Stimulated activated CD4-positive, alpha-beta T cell treated with anti-CD3 and anti-CD28 coated beads, TNF-alpha, amount 100 ng/mL, for 1 hour (primary cell): ENCODE data around the gene EAF1.
"Not testable (repeated sequence)": the region's sequence is repeated elsewhere in the genome, so short reads cannot be mapped to it uniquely, and the experiment has no call there.

Source experiments
- DNase-seq, 3 donors: peaks; one replicate each; pipeline ENCODE4 v3.0.0-alpha.2; 2020; ENCODE audit warnings: low read depth in 3 of 3, low spot score in 1 of 3

Gene EAF1

GRCh38 chr3:15405448-15406050, 21.8 kb upstream of the EAF1 start:
- DNase-seq: no peak

DNA sequence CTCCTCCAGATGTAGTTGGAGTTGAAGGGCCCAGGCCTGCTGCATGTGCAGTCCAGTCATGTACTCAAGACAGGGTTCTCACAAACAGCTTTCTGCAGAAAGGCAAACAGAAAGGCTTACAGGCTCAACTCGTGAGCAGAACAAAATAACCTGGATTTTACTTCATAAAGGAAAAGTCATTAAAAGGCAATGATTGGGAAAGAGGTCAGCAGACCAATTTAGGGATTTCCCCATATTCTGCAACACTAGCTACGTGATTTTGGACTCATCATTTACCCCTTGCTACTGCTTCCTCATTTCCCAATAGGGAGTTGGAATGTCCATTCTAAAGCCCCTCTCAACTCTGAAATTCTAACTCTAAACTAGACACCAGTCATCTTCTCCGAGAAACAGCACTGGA, 18.2 kb upstream of the EAF1 start:
- no peak for DNase-seq

- no peak for DNase-seq
Measured at GRCh38 chr3:15409774-15410173, 17.6 kb upstream of the EAF1 start.

- not testable (repeated sequence) for DNase-seq
Measured at GRCh38 chr3:15410966-15411365, 16.4 kb upstream of the EAF1 start.

GRCh38 chr3:15420871-15421270, 6.5 kb upstream of the EAF1 start:
- DNase-seq: no peak

GRCh38 chr3:15426579-15427118, 749 bp upstream of the EAF1 start:
- DNase-seq: no peak

DNA sequence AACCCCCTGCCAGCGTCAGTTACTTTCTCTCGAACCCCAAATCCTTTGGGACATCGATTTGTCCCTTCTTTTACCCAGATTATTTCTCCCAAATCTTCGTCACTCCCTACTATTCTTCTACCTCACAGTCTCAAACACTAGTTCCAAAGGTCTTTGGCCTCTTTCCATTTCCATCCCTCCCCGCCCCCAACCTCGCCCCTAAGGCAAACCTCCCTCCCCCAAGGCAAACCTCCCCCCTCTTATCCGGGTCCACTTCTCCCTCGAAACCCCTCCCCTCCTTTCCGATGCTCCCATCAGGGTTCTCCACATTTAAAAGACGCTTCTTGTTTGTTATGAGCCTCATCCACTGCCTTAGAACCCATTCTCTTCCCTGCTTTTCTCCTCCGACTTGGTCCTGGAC, 583 bp downstream of the EAF1 start:
- no peak for DNase-seq

DNA sequence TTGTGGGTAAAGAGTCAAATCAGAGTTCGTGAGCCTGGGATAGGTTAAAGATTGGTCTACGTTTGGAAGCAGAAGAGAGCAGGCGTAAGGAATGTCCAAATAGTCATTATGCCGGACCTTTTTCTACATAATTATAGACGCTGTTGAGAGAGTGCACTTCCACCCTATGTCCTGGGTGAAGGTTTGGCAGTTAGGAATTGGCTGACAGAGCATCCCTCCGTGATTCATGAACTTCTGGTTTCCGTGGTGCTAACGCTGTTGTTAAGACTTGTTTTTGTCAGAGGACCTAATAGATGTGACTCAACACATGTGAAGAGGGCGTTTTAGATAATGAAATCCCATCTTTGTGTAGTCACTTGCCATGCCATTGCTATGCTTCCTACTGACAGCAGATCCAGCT, 1.1 kb downstream of the EAF1 start:
- DNase-seq: no peak

DNA sequence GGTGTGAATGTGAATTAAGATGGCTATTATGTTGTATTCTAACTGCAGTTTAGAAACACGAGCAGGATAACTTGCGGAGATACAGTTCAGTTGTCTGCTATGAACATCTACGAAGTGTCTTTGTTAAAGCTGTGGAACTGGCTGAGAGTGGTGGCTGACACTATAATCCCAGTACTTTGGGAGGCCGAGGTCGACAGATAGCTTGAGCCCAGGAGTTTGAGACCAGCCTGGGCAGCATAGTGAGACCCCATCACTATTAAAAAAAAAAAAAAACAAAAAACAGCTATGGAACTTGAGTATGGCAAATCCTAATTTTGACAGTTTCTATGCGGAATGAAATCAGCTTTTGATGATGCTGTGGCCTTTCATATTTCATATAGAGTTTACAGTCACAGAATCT, 1.7 kb downstream of the EAF1 start:
- no peak for DNase-seq

GRCh38 chr3:15430624-15431023, 3.2 kb downstream of the EAF1 start:
- DNase-seq: no peak

DNA sequence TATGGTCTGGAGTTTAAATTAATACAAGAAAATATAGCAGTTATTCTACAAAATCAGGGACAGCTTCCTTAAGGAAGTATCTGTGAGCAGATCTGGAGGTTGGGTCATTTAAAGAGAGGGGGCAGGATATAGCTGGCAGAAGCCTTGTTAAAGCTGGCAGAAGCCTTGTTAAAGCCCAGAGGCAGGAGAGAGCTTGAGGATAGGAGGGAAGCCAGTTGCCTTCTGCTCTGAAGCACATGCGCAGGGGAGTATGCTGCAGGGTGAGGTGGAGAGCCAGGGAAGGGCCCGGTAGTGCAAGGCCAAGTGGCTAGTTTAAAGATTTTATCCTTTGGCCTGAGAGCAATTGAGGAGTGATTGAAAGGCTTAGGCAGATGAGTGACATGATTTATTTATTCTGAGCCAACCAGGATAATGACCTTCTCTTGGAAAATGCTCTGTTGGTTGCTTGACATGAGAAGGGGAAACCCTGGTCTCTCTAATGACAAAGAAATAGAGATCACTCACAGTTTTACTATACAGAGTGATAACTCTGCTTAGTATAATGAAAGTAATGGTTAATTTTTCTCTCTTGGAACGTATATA, 3.9 kb downstream of the EAF1 start:
- no peak for DNase-seq

GRCh38 chr3:15433531-15433930, 6.1 kb downstream of the EAF1 start:
- no peak for DNase-seq

DNA sequence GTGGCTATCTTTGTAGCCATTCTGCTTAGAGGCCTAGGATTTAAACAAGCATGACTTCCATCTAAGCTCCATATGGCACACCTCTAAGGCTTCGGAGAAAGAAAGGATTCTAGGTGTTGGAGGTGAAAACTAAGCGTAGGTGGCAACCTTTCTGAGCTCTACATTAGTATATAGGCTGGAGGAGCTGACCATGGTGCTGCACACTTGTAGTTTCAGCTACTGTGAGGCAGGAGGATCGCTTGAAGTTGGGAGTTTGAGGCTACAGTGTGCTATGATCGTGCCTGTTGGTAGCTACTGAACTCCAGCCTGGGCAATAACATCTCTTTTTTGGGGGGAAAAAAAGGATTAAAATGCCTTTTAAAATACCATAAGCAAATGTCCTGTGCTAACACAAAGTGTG, 7.4 kb downstream of the EAF1 start:
- DNase-seq: no peak

- no peak for DNase-seq
Measured at GRCh38 chr3:15436246-15436645, 8.8 kb downstream of the EAF1 start.

DNA sequence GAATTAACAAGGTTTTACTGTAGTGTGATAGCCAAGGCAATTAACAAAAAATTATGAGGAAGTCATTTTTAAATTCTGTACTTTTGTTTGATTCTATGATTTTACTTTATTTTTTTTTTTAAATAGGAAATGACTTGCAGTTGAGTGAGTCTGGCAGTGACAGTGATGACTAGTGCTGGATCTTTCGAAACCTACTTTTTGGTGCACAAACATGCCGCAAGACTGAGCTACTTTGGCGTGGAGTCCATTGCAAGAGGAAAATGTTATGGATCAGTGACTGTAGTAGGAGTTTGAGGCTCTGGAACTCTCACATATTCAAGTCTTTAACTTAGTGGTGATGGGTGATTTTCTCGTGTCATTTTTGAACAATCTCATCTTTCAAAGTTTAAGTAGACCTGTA, 11.6 kb downstream of the EAF1 start:
- DNase-seq: no peak

GRCh38 chr3:15439476-15439875, 12.1 kb downstream of the EAF1 start:
- DNase-seq: no peak

DNA sequence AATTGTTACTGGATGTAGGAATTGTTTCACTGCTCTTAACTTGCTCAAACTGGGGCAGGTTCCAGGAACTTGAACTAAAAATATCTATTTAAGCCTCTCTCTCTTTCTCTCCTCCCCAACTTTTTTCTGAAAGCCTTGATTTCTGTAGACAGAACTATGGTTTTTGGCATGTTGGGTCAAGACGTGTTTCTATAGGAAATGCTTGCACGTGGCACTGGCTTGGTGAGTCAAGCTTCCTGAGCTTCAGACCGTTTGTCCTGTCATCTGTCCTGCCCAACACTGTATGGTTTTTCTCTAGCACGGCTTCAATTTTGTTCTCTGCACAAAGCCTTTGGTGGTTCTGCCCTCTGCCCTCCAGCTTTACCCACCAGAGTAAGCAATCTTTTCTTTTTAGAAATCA, 13.5 kb downstream of the EAF1 start:
- no peak for DNase-seq

GRCh38 chr3:15443826-15444524, 16.6 kb downstream of the EAF1 start:
- no peak for DNase-seq

DNA sequence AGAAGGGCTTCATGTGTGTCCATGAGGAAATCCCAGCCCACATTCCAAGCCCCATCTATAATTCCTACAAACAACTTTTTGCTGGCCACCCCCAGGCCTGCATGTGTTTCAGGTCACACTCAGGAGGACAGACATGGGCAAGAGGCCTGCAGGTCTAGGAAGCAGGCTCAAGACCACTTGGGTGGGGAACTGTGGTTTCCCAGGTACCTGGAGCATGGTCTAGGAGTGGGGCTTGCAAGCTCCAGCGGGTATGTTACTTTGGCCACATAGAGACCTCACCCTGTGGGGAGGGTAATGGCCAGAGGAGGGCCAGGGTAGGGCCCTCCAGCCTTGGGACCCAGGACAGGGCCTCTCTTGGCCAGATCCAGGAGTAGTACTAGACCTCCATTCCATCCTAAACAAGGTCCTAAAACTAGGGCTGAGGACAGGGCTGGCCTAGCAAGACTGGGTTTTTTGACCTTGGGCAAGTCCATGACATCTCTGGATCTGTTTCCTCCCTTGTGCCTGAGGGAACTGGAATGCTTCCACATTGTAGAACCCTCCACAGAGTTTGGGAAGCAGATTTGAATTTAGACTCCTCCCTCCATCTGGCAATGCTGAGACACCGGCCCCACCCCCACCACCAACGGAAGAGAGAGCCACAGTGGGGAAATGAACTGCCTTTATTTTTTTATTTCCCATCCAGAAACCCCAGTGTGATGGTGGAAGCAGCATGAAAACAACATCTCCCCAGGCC, 22.3 kb downstream of the EAF1 start:
- no peak for DNase-seq

DNA sequence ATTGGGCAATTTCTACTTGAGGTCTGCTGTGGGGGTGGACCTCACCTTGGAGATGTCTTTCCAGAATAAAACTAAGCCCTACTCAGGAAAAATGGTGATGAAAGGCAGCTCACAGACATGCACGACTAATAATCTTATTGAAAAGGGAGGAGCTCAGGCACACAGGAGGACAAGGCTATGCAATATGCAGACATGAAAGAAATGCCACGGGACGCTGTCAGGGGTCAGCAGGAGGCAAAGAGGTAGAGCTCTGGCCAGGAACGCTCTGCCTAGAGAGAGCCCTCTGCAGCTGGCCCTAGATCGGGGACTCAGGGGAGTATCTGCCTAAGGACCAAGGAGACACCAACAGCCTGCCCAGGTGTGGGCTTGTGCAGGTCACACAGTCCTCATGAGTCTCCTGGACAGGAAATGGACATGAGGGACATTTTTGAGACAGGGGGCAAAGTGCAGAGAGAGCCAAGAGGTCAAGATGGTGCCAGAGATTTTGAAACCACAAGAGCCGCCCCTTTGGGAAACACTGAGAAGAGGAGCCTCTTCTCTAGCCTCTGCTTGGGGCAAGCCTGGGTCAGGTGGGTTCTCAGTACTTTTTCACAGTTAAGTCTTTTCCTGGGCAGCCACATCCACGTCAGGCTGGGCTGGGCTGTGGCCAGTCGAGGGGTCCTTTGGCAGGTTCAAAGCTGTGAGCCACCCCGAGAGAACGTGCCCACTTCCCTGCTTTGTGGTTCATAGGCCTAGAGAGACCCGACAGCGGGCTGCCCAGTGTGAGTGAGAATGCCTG, 23.2 kb downstream of the EAF1 start:
- no peak for DNase-seq
